OCI-LY1 (cell line): Measurements from ENCODE around the gene NEURL1.

ENCODE experiments used
- H2AFZ ChIP-seq: fragments of 200-600 bp; sonication (generic), shearing (Covaris generic); 2 replicates; pipeline ENCODE4 v1.6.0; 2014; ENCODE audit warnings: antibody characterized with exemption, mild to moderate bottlenecking, low read length
- H3F3A ChIP-seq: fragments of 200-600 bp; sonication (generic), shearing (Covaris generic); 2 replicates; pipeline ENCODE4 v1.6.0; 2014; ENCODE audit warnings: mild to moderate bottlenecking, antibody characterized with exemption, low read length, moderate library complexity; ENCODE audit not compliant: insufficient read depth
- H3K27ac ChIP-seq: fragments of 200-600 bp; sonication (generic); 2 replicates; pipeline ENCODE4 v1.5.1; 2014; ENCODE audit warnings: low read length, mixed run types, mild to moderate bottlenecking, low read depth; ENCODE audit not compliant: poor library complexity, severe bottlenecking
- H3K27me3 ChIP-seq: fragments of 200-600 bp; sonication (generic); 2 replicates; pipeline ENCODE4 v1.6.0; 2014; ENCODE audit warnings: antibody characterized with exemption, mild to moderate bottlenecking, low read length, moderate library complexity; ENCODE audit not compliant: insufficient read depth
- H3K36me3 ChIP-seq: fragments of 200-600 bp; sonication (generic); 2 replicates; pipeline ENCODE4 v1.6.1; 2014; ENCODE audit warnings: mild to moderate bottlenecking, antibody characterized with exemption, low read length, moderate library complexity, mixed read lengths; ENCODE audit not compliant: insufficient read depth
- H3K4me1 ChIP-seq: fragments of 200-600 bp; sonication (generic); 2 replicates; pipeline ENCODE4 v1.5.1; 2014; ENCODE audit warnings: mild to moderate bottlenecking, low read length, moderate library complexity; ENCODE audit not compliant: insufficient read depth, severe bottlenecking
- H3K4me2 ChIP-seq: fragments of 200-600 bp; sonication (generic), shearing (Covaris generic); 2 replicates; pipeline ENCODE4 v1.6.1; 2014; ENCODE audit warnings: low read length
- H3K4me3 ChIP-seq: fragments of 200-600 bp; sonication (generic); 2 replicates; pipeline ENCODE4 v1.5.1; 2014; ENCODE audit warnings: low read length, low read depth, mild to moderate bottlenecking, mixed read lengths; ENCODE audit not compliant: poor library complexity, severe bottlenecking
- H3K79me2 ChIP-seq: fragments of 200-600 bp; shearing (Covaris generic); 2 replicates; pipeline ENCODE4 v1.6.1; 2016; ENCODE audit warnings: mixed run types, low read length, mixed read lengths; ENCODE audit not compliant: insufficient read depth
- H3K9ac ChIP-seq: fragments of 200-600 bp; sonication (generic), shearing (Covaris generic); 2 replicates; pipeline ENCODE4 v1.6.1; 2014; ENCODE audit warnings: mild to moderate bottlenecking, low read length, mixed read lengths
- H3K9me2 ChIP-seq: fragments of 200-600 bp; sonication (generic), shearing (Covaris generic); 2 replicates; pipeline ENCODE4 v1.6.1; 2014; ENCODE audit warnings: low read depth, mild to moderate bottlenecking, low read length, mixed read lengths
- H3K9me3 ChIP-seq: fragments of 200-600 bp; shearing (Covaris generic); 2 replicates; pipeline ENCODE4 v1.6.1; 2014; ENCODE audit warnings: low read length, mixed read lengths
- H4K20me1 ChIP-seq: fragments of 200-600 bp; sonication (generic), shearing (Covaris generic); 2 replicates; pipeline ENCODE4 v1.6.0; 2016; ENCODE audit warnings: mild to moderate bottlenecking, low read length; ENCODE audit not compliant: insufficient read depth
- CTCF ChIP-seq: fragments of 200-600 bp; sonication (generic), shearing (Covaris generic); IDR thresholded peaks from 2 replicates; pipeline ENCODE4 v1.5.1; 2017; ENCODE audit warnings: mild to moderate bottlenecking, antibody characterized with exemption, low read length, moderate library complexity, mixed read lengths
- EZH2 ChIP-seq: fragments of 200-600 bp; sonication (generic), shearing (Covaris generic); IDR thresholded peaks from 2 replicates; pipeline ENCODE4 v1.8.0; 2017; ENCODE audit warnings: borderline replicate concordance, mixed run types, mild to moderate bottlenecking, antibody characterized with exemption, low read length, moderate library complexity, mixed read lengths

NEURL1 gene

GRCh38 chr10:103576862-103577261 is 83.4 kb downstream of the NEURL1 start:
- H2AFZ ChIP-seq, result no peak overlapping the region
- H3K9me2 ChIP-seq, result no peaks in the 10 kb centered on the region
- TF ChIP-seq EZH2, result no peak
- TF ChIP-seq CTCF, result no peak
- H3K4me2 ChIP-seq, result no peak overlapping the region
- no peaks in the 10 kb centered on the region for H3K4me1 ChIP-seq
- H3F3A ChIP-seq, result no peaks in the 10 kb centered on the region
- 0 out of 2 replicates have a peak, but pooled peaks cover 8% of the 10 kb centered on the region for H3K27me3 ChIP-seq
- no peak overlapping the region for H3K9ac ChIP-seq
- H3K79me2 ChIP-seq, result no peaks in the 10 kb centered on the region
- no peak overlapping the region for H3K4me3 ChIP-seq
- no peak overlapping the region for H3K27ac ChIP-seq
- H4K20me1 ChIP-seq, result no peaks in the 10 kb centered on the region
- no peaks in the 10 kb centered on the region for H3K36me3 ChIP-seq
- H3K9me3 ChIP-seq, result no peaks in the 10 kb centered on the region

- no peak overlapping the region for H3K4me2 ChIP-seq
- no peak overlapping the region for H3K4me3 ChIP-seq
- no peak overlapping the region for H3K9ac ChIP-seq
- H4K20me1 ChIP-seq, result no peaks in the 10 kb centered on the region
- H3K79me2 ChIP-seq, result no peaks in the 10 kb centered on the region
- no peaks in the 10 kb centered on the region for H3K4me1 ChIP-seq
- H2AFZ ChIP-seq, result no peak overlapping the region
- H3K36me3 ChIP-seq, result no peaks in the 10 kb centered on the region
- H3K9me2 ChIP-seq, result no peaks in the 10 kb centered on the region
- 0 out of 2 replicates have a peak, but pooled peaks cover 8% of the 10 kb centered on the region for H3K27me3 ChIP-seq
- no peaks in the 10 kb centered on the region for H3K9me3 ChIP-seq
- no peak for TF ChIP-seq EZH2
- no peaks in the 10 kb centered on the region for H3F3A ChIP-seq
- no peak overlapping the region for H3K27ac ChIP-seq
These were observed 85.4 kb downstream of the NEURL1 start for GRCh38 chr10:103578782-103579382.

GRCh38 chr10:103580011-103580410 is 86.5 kb downstream of the NEURL1 start:
- H4K20me1 ChIP-seq, result no peaks in the 10 kb centered on the region
- no peak overlapping the region for H2AFZ ChIP-seq
- no peaks in the 10 kb centered on the region for H3K36me3 ChIP-seq
- no peak overlapping the region for H3K27ac ChIP-seq
- H3K4me3 ChIP-seq, result no peak overlapping the region
- no peaks in the 10 kb centered on the region for H3K9me3 ChIP-seq
- no peaks in the 10 kb centered on the region for H3K9me2 ChIP-seq
- no peak for TF ChIP-seq EZH2
- no peak for TF ChIP-seq CTCF
- H3K9ac ChIP-seq, result no peak overlapping the region
- H3K27me3 ChIP-seq, result 0 out of 2 replicates have a peak, but pooled peaks cover 4% of the 10 kb centered on the region
- H3K4me2 ChIP-seq, result no peak overlapping the region
- H3K4me1 ChIP-seq, result no peaks in the 10 kb centered on the region
- no peaks in the 10 kb centered on the region for H3K79me2 ChIP-seq
- H3F3A ChIP-seq, result no peaks in the 10 kb centered on the region

GRCh38 chr10:103580430-103580829 is 86.9 kb downstream of the NEURL1 start:
- no peaks in the 10 kb centered on the region for H3K9me3 ChIP-seq
- no peak overlapping the region for H3K27ac ChIP-seq
- no peak for TF ChIP-seq EZH2
- TF ChIP-seq CTCF, result no peak
- no peak overlapping the region for H2AFZ ChIP-seq
- H4K20me1 ChIP-seq, result no peaks in the 10 kb centered on the region
- no peak overlapping the region for H3K4me3 ChIP-seq
- H3K4me1 ChIP-seq, result no peaks in the 10 kb centered on the region
- H3F3A ChIP-seq, result no peaks in the 10 kb centered on the region
- no peaks in the 10 kb centered on the region for H3K9me2 ChIP-seq
- H3K9ac ChIP-seq, result no peak overlapping the region
- no peaks in the 10 kb centered on the region for H3K79me2 ChIP-seq
- H3K4me2 ChIP-seq, result no peak overlapping the region
- no peaks in the 10 kb centered on the region for H3K36me3 ChIP-seq
- H3K27me3 ChIP-seq, result no peaks in the 10 kb centered on the region
